ENCODE data around the gene SLC1A1.
"Not testable (repeated sequence)": the region's sequence is repeated elsewhere in the genome, so short reads cannot be mapped to it uniquely, and the experiment has no call there.

Gene SLC1A1

DNA sequence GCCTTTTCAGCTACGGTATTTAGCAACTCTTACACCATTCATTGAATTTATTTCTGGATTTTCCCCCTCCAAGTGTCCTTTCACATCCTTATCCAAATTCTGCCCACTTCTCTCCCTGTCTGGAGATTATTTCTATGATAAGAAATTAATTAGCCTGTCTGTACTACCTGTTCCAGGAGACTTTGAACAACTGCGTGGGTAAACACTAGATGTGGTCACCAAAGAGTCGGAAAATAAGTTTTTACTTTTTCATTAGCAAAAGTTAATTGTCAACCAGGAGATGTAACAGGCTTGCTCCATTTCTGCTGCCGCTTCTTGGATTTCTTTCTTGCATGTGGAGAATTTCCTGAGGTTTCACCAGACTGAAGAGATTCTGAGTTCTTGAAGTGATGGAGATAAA, 14.0 kb downstream of the SLC1A1 start:
- no peak overlapping the region for H3K4me3 ChIP-seq (ENCODE audit: low read depth, low read length)

DNA sequence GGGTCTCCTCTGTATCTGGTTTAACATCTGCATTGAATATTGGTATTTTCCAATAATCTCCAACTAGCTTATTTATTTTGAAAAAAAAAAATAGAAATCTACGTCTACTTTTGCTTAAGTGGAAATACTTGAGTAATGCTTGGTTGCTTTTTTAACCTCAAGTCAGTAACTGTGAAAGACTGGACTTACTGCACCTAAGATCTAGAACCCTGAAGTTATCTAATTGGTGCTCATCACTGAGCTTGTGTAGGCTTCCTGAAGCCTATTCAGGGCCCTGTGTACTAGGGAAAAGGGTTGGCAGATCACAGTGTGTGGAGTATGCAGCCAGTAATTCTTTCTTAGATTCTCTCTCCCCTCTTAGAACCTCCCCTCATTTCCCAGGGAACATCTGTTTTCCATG, 16.2 kb downstream of the SLC1A1 start:
- no peak overlapping the region for H3K4me3 ChIP-seq (ENCODE audit: low read depth, low read length)

- no peak overlapping the region for H3K4me3 ChIP-seq (ENCODE audit: low read depth, low read length)
Measured at GRCh38 chr9:4507306-4508130, 17.2 kb downstream of the SLC1A1 start.

GRCh38 chr9:4508246-4508906, 18.1 kb downstream of the SLC1A1 start:
- no peak overlapping the region for H3K4me3 ChIP-seq (ENCODE audit: low read depth, low read length)

GRCh38 chr9:4508907-4509589, 18.8 kb downstream of the SLC1A1 start:
- no peak overlapping the region for H3K4me3 ChIP-seq (ENCODE audit: low read depth, low read length)

DNA sequence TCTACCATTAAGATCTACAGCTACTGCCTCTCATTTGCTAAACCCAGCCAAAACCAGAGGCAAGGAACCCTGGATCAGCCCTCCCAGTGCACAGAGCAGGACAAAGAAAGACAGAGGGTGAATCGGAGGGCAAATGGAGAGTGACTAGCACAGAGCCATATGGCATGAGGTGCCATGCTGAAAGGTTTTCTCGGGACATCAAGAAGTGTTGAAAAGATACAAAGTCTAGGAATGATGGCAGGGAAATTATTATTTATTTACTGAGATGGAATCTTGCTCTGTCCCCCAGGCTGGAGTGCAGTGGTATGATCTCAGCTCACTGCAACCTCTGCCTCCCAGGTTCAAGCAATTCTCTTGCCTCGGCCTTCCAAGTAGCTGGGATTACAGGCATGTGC, 19.3 kb downstream of the SLC1A1 start:
- no peak overlapping the region for H3K4me3 ChIP-seq (ENCODE audit: low read depth, low read length)

DNA sequence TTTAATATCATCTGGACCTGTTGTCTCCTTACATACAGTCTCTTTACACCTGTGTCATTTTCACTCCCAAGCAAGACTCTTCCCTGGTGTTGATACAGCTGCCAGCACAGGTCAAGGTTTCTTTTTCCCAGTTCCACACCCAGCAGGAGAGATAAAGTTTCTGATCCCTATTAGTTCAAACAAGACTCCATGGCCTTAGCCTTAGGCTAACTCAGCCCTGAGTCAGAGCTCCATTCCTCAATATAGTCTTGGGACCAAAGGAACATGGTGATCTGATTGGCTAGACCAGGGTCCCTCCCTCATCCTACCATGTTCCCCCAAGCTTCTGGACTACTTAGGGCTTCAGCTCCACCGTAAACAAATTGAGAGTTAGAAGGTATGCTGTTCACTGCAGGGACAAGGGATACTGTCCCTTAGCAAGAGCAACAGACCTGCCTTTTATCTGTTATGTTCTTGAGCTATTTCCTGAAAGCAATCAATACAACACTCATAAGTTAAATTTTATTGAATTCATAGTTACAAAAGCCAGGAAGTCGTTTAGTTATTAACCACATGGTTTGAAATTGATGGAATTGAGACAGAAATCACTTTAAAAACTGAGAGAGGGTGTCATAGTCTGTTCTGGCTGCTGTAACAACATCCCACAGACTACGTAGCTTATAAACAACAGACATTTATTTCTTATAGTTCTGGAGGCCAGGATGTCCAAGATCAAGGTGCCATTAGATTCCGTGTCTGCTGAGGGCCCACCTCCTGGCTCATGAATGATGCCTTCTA, 20.5 kb downstream of the SLC1A1 start:
- no peak overlapping the region for H3K4me3 ChIP-seq (ENCODE audit: low read depth, low read length)

DNA sequence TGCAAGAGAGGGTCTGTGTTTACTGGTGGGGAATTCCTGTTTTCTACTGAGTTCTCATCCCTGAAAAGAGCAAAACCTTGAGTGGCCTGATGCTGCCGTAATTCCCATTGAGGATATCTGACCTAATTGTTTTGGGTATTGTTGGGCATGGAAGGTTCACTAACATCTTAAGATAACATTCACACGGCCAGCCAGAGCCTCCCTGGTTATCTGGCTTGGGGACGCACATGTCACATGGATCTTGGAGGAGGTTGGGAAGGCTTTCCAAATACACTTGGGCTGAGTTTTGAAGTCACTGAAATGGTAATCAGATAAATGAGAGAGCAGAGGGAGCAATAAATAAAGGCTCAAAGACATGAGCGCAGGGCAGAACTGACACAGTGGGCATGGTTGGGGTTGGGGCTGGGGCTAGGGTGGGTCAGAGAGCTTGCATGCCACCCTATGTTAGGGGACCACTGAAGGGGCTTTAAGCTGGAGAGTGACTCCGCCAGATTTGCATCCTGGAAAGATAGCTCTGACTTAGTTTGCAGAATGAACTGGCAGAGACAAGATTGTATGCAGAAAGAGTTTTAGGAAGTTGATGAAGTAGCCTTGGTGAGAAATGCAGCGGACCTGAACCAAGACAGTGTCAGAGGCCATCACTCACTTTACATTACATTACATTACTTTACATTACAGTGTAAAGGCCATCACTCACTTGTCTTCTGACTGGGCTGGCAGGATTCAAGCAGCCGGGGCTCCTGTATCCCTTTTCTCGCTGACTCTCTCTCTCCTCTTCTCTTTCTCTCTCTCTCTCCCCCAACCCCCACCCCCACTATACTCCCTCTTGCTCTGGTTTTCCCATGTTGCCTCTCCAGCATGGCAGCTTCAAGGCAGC, 24.2 kb downstream of the SLC1A1 start:
- no peak overlapping the region for H3K4me3 ChIP-seq (ENCODE audit: low read depth, low read length)

DNA sequence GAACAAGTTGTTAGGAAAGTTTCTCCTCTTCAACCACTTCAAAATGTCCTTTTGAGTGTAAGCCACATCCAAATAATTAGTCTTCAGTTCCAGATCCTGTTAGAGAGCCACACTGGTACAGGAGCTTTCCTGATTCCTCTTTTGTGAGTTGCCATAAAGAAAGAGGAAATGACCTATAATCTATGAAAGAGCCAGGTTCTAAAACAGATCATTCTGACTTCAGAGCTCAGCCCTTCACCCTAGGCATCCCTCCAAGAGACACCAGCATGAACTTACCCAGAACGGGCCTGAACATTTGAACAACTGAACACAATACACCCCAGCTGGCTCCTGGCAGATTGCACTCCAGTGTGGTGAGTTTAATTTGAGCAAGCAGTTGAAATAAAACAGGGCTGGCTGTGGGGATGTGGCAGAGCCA, 25.7 kb downstream of the SLC1A1 start:
- H3K4me3 ChIP-seq (ENCODE audit: low read depth, low read length), result no peak overlapping the region

DNA sequence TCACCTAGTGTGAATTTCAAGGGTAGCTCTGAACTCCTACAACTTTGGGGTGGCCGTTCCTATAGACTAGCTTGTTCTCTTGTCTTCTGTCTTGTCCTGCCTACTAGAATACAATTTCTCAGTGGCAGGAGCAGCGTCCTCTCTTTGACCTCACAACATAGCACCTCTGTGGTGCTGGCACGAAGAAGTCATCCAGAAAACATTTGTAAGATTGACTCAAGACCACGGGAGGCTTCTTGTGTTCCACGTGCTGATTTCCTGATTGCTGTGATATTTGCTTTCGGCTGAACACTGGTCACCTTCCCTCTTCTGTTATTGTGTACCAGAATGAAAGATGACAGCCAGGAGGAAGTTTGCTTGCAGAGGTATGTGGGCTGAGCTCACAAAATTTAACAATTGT, 27.0 kb downstream of the SLC1A1 start:
- H3K4me3 ChIP-seq (ENCODE audit: low read depth, low read length), result no peak overlapping the region

DNA sequence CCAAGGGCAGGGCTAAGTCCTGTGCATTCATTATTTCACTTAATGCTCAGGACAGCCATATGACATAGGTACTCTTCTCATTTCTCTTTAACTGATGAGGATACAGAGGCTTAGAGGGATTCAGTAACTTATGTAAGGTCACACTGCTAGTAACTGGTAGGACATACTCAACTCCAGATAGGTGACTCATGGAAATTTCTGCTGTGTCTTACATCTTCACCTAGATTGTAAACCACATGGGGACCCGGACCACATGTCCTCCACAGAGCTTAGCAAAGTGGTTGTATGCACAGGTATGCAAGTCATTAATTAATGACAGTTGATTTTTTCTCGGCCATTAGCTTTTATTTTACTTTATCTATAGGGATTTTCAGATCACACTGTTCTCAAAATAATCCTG, 29.3 kb downstream of the SLC1A1 start:
- no peak overlapping the region for H3K4me3 ChIP-seq (ENCODE audit: low read depth, low read length)

- no peak overlapping the region for H3K4me3 ChIP-seq (ENCODE audit: low read depth, low read length)
Measured at GRCh38 chr9:4520055-4520454, 29.8 kb downstream of the SLC1A1 start.

DNA sequence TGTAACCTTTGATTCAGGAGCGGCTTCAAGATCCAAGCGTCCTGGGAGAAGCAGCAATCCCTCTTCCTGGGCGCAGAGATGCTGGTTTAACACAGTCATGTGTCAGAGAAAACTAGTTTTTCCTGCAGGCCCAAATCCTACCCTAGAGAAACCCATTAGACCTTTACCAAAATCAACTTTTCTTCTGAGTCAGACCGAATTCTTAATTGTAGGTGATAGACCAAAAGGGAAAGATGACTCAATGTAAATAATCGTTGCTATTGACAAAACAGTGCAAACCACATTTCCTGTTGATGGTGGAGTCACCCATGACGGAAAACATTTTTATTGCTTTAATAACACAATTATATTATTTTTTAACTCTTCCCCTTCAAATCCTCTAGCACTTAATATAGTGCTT, 40.1 kb downstream of the SLC1A1 start:
- no peak overlapping the region for H3K4me3 ChIP-seq (ENCODE audit: low read depth, low read length)

DNA sequence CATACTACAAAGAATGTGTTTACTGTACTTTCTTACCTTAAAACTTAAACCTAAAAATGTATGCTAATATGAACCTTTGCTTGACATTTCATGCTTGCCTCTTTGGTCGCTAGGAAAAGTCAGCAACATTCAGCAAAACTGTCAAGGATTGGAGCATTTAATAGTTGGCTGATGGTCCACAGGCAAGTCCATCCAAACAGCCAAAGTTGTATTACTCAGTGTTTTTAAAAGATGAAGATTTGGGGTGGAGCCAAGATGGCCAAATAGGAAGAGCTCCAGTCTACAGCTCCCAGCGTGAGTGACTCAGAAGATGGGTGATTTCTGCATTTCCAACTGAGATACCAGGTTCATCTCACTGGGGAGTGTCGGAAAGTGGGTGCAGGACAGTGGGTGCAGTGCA, 40.6 kb downstream of the SLC1A1 start:
- H3K4me3 ChIP-seq (ENCODE audit: low read depth, low read length), result not testable (repeated sequence)

DNA sequence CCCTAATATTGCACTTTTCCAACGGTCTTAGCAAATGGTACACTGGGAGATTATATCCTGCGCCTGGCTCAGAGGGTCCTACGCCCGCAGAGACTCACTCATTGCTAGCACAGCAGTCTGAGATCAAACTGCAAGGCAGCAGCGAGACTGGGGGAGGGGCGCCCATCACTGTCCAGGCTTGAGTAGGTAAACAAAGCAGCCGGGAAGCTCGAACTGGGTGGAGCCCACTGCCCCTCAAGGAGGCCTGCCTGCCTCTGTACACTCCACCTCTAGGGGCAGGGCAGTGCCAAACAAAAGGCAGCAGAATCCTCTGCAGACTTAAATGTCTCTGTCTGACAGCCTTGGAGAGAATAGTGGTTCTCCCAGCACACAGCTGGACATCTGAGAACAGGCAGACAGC, 41.1 kb downstream of the SLC1A1 start:
- not testable (repeated sequence) for H3K4me3 ChIP-seq (ENCODE audit: low read depth, low read length)

GRCh38 chr9:4533881-4534280, 43.6 kb downstream of the SLC1A1 start:
- H3K4me3 ChIP-seq (ENCODE audit: low read depth, low read length), result not testable (repeated sequence)

- H3K4me3 ChIP-seq (ENCODE audit: low read depth, low read length), result not testable (repeated sequence)
Measured at GRCh38 chr9:4536196-4536595, 45.9 kb downstream of the SLC1A1 start.

GRCh38 chr9:4537581-4537980, 47.3 kb downstream of the SLC1A1 start:
- no peak overlapping the region for H3K4me3 ChIP-seq (ENCODE audit: low read depth, low read length)

DNA sequence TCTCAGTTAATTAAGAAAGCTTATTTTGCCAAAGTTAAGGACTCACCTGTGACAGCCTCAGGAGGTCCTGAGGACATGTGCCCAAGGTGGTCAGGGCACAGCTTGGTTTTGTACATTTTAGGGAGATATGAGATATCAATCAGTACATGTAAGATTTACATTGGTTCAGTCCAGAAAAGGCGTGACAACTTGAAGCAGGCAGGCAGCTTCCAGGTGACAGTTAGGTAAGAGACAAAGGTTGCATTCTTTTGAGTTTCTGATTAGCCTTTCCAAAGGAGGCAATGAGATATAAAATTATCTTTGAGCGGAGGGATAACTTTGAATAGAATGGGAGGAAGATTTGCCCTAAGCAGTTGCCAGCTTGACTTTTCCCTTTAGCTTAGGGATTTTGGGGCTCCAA, 47.8 kb downstream of the SLC1A1 start:
- no peak overlapping the region for H3K4me3 ChIP-seq (ENCODE audit: low read depth, low read length)

GRCh38 chr9:4538621-4539020, 48.4 kb downstream of the SLC1A1 start:
- H3K4me3 ChIP-seq (ENCODE audit: low read depth, low read length), result no peak overlapping the region
